GM21526 (cell line): ENCODE results near the gene HDGFL2.

Experiments
- ATAC-seq: cut with Tn5 transposase; IDR thresholded peaks from one replicate; pipeline ENCODE4 v1.9.1; 2021; ENCODE audit warnings: moderate library complexity; ENCODE audit not compliant: unreplicated experiment, low FRiP score

HDGFL2 gene

DNA sequence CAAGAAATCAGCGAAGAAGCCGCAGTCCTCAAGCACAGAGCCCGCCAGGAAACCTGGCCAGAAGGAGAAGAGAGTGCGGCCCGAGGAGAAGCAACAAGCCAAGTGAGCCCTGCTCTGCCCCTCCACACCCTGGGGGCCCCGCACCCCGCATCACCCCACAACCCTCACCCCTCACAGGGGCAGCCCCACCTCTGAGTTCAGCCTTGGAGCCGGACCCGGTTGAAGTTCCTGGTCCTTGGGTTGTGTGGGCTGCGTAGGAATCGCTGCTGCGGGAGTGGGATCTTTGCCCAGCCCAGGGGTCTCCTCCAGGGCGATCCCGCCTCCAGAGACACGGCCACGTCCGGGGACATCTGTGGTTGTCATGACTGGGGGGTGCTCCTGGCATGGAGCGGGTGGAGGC, 24.2 kb downstream of the HDGFL2 start:
- ATAC-seq, result no peak

DNA sequence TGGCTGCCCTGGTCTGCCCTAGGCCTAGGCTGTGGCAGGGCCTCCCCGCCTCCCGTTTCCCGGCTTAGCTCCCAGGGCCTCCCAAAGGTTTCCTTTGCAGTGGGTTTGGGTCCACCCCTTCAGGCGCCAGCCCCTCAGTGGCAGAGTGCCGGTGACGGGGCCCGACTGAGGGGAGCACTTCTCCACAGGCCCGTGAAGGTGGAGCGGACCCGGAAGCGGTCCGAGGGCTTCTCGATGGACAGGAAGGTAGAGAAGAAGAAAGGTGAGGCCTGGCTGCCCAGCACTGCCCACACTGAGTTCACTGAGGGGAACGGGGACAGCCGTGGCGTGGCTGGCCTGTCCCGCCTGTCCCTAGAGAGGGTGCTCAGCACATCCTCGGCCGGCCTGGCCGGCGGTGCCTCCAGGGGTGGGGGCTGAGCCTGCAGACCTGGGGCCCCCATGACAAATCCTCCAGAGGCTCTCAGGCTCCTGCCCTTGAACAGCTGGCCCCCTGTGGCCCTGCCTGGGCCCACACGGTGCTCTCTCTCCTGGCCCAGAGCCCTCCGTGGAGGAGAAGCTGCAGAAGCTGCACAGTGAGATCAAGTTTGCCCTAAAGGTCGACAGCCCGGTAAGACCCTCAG, 25.8 kb downstream of the HDGFL2 start:
- no peak for ATAC-seq

DNA sequence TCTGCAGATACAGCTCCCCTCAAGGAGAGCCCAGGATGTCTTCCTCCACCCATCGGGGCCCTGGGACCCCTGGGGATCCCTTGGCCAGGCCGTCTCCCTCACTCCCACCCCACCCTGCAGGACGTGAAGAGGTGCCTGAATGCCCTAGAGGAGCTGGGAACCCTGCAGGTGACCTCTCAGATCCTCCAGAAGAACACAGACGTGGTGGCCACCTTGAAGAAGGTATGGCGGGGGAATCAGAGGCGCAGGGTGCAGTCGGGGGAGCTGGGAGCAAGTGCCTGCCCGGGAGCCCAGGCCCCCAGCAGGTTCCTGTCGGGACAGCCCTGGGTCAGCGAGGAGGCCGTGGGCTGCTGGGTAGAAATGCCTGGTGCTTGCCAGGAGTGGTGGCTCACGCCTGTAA, 26.6 kb downstream of the HDGFL2 start:
- ATAC-seq, result no peak

DNA sequence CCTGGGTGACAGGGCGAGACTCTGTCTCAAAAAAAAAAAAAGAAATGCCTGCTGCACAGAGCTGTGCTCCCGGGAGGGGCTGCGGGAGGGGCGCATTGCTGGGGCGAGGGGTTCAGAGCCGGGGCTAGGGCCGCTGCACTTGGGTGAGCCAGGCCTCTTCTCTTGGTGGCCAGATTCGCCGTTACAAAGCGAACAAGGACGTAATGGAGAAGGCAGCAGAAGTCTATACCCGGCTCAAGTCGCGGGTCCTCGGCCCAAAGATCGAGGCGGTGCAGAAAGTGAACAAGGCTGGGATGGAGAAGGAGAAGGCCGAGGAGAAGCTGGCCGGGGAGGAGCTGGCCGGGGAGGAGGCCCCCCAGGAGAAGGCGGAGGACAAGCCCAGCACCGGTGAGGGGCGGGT, 27.2 kb downstream of the HDGFL2 start:
- no peak for ATAC-seq

DNA sequence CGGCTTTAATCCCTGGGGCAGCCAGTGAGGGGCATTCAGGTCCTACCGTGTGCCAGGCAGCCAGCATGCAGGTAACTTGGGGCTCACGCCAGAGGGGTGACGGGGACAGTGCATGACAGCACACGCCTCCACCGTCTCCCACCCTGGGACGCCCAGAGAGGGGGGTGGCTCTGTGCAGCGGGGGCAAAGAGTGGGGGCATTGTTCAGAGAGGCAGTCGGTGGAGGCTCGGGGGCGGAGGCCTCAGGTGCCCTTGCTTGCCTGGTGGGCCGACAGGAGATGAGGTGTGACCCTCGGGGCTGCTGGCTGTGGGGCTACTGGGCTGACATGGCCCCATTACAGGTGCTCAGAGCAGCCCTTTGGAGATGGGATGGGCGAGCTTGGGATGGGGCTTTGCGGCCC, 27.8 kb downstream of the HDGFL2 start:
- no peak for ATAC-seq

DNA sequence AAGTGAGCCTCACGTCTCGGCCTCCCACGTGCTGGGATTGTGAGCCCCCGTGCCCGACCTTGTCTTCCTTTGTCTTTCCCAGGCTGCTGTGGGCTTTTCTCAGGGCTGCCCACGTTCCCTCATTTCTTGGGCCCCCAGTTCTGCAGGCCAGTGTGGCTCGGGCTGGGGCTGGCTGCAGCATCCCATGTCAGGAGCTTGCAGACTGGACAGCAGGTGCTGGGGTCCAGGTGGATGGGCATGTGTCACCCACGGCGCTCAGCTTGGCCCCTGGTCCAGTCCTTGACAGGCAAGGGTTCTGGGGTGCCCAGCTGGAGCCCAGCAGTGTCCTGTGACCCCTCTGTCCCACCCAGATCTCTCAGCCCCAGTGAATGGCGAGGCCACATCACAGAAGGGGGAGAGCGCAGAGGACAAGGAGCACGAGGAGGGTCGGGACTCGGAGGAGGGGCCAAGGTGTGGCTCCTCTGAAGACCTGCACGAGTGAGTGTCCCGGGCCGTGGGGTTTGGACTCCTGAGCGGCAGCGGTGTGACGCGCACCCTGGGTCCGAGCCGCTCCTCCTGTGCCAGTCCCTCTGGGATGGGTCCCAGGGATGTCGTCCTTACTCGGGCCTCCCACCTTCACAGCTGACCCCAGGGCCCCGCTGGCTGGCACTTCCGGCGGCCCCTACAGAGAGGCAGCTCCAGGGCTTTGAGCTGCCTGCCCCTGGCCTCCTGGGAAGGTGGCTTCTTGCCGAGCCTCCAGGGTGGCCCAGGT, 28.9 kb downstream of the HDGFL2 start:
- ATAC-seq, result no peak

DNA sequence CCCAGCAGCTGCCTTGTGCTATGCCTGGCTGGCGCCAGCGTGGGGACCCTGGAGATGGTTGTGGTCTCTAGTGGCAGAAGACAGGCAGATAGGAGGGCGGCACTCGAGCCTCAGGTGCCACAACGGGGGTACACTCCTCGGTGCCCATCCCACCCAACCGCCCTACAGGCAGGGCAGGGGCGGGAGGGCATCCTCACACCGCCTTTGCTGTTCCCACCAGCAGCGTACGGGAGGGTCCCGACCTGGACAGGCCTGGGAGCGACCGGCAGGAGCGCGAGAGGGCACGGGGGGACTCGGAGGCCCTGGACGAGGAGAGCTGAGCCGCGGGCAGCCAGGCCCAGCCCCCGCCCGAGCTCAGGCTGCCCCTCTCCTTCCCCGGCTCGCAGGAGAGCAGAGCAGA, 29.6 kb downstream of the HDGFL2 start:
- no peak for ATAC-seq

DNA sequence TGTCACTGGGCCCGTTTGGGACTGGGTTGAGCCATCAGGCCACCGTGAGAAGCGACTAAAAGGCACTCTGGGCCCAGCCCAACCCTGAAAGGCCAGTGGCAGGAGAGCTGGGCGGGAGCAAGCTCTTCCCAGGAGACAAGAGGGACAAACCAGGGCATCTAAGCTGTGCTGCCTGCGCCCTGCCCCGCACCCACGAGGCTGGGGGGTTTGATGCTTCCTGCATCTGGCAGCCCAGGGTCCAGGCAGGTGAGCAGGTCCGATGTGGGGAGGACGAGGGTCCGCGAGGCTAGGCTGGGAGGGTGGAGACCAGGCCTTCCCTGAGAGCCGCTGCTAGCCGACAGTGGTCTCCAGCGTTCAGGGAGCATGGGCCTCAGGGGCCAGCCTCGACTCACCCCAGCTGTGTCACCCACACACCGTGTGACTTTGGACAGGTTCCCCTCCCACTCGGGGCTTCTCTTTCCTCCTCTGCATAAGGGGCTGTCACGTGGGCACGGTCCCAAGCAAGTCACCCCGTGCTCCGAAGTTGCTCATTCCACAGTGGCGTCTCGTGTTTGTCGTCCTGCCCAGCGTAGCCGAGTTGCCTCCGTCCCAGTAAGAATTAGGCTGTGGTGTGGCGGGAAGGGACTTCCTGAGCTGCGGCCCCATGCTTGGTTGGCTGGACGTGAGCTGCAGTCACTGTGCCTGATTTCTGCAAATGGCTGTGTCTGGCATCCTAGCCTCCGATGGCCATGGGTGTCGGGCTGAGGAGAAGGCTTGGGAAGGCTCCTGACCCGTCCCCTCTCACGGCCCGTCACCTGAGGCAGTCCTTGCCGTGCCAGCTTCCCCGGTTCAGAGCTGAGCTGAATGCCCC, 30.4 kb downstream of the HDGFL2 start:
- ATAC-seq, result no peak

DNA sequence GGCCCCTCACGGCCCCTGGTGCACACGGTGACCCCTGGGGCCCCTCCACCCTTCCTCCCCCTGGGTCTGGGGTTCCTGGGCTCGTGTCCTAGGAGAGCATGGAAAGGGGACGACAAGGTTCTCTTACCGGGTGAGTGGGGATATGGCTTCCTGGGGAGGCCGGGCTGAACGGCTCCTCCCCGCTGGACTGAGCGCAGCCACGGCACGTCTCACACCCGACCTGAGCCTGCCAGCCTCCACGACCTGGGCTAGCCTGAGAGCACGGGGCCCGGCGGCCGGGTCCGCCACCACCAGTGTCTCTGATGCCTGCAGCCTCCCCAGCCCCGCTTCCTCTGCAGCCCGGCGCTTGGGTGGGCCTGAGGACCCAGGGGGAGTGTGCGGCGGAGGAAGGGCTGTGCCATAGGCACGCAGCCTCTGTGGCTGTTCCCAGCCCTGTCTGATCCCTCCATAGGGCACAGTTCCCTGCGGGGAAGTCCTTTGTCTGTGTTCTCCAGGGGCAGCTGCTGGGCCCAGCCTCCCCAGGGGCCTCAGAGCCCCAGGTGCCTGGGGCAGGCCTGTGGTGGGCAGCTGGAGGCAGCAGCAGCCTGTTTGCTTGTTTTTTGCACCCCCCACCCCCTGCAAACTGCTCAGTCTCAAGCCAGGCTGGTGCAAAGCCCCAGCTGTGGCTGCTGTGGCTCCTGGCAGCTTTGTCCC, 31.2 kb downstream of the HDGFL2 start:
- no peak for ATAC-seq

DNA sequence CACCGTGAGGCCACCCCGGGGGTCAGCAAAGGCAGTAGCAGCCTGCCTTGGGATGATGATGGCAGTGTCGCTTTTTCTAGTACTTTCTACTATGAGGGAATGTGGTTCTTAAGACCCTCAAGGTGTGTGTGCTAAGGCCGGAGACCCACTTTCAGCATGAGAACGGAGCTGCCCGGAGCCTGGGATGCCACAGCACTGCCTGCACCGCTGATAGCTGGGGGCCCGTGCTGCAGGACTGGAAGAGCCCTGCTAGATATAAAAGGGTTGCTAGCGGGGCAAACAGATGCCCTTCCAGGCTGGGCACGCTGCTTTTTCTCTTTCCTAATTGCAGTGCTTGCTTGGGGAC, 31.7 kb downstream of the HDGFL2 start:
- ATAC-seq, result no peak

DNA sequence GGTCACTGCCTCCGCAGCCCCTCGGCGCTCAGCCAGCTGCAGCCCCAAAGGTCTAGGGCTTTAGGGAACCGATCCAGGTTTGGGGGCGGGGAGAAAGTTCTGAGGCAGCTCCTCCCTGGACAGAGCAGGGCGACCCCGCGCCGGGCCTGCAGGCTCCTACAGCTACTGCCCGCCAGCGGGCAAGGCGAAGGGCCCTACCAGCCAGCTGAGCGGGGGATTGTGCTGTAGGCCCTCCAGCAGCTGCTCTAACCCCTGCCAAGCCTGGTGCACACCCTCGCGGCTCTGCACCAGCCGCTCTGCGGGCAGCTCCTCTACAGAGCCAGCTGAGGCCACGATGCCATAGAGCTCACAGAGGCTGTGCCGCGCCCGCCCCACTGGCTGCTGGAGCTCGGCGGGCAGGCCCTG, 32.2 kb downstream of the HDGFL2 start:
- ATAC-seq, result no peak

DNA sequence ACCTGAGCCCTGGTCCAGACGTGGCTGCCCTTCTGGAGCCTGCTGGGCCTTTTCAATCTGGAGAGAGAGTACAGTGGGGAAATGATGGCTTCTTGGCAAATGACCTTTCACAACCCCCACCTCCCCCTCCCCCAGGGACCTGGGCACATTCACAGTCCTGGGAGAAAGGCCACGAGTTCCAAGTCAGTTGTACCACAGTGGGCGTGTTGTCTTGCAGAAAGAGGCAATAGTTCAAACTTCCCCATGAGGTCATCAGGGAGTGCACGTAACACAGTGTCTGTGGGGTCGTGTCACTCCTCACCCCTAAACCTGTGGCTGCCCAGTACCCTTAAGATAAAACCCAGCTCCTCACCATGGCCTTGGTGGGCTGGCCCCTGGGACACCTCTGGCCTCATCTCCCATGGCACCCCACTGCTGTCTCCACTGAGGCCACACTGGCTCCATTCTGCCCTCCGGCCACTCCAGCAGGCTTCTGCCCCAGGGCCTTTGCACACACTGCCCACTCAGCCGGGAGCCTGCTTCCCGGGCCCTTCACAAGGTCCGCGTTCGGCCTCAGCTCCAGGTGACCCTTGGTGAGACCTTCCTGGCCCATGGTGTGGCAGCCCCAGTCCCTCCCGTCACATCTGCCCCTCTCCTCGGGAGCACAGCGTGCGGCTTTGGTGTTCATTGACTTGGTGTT, 32.9 kb downstream of the HDGFL2 start:
- no peak for ATAC-seq

DNA sequence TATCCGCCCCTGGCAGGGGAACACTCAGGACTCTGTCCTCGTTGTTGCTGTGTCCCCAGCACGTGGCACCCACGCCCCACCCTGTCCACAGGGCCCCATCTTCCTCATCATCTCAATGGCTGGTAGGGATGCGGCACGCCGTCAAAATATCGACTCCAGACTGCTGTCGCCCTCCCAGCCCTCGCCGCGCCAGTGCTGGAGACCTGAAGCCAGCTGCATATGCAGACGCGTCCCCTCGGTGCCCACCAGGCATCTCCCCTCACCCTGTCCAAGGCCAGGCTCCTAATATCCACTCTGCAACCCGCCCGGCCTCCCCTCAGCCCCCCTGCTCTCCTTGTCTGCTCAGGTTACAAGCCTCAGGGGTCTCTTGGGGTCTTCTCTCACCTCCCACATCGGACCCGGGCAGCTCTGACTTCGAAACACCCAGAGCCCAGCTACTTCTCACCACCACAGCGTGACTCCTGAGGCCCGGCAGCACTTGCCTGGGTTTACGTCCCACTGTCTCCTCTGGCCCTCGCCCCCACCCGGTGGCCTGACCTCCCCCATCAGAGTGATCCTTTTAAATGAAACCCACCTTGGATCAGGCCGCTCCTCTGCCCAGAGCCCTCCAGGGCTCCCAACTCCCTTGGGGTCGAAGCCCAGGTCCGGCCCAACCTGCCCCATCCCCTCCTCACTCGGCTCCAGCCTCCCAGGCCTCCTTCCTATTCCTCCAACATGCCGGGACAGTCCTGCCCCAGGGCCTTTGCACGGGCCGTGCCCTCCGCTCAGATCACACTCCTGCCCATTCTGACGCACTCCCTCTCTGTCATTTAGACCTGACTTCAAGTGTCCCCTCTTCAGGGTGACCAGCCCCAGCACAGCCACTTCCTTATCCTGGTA, 33.7 kb downstream of the HDGFL2 start:
- no peak for ATAC-seq

DNA sequence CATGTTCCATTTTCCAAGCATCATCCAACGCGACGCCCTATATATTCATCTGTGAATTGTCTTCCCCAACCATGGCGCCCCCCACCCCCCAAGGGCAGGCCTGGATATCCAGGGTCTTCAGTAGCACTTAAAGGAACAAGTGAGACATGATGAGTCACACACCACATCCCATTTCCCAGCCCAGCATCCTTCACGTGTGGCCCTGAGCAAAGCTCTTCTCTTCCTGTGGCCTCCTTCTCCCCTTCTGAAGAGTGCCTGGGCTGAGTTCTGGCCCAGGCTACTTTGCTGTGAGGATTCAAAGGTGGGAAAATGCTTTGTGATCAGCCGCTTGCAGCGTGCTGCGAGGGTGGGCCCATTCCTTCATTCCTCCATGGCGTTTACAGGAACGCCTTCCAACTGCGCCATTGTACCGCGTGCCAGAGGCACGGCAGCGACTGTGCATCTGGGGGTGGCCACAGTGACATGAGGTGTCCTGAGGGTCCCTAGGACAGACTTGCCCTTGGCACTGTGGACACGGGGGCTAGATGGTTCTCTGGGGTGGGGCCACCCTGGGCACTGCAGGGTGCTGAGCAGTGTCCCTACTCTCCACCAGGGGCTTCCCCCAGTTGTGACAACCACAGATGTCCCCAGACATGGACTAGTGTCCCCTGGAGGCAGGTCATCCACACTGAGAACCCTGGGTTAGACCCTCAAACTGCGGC, 34.5 kb downstream of the HDGFL2 start:
- ATAC-seq, result no peak

DNA sequence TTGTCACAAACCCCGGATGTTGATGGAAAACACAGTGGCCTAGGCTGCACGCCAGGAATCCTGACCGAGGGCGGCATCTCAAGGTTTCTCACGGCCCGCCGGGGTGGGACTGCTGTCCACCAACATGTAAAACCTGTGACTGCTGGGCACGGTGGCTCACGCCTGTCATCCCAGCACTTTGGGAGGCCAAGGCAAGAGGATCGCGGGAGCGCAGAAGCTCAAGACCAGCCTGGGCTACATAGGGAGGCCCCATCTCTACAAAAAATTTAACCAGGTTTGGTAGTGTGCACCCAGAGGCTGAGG, 35.0 kb downstream of the HDGFL2 start:
- no peak for ATAC-seq

DNA sequence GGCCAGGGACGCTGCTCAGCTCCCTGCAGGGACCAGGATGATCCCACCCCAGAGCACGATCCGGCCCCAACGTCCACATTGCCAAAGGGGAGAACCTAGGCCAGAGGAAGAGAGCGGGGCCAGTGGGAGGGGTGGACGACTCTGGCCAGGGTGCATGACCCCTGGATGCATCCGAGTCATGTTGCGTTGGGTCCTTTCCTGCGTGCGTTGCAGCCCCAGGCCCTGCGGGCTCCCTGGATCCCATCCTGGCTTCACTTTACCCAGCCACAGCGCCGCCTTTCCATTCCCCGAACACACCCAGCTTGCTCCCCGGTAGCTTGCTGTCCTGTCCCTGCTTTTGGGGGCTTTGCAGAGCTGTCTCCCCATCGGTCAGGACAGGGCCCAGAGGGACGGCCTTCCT, 35.7 kb downstream of the HDGFL2 start:
- ATAC-seq, result no peak

DNA sequence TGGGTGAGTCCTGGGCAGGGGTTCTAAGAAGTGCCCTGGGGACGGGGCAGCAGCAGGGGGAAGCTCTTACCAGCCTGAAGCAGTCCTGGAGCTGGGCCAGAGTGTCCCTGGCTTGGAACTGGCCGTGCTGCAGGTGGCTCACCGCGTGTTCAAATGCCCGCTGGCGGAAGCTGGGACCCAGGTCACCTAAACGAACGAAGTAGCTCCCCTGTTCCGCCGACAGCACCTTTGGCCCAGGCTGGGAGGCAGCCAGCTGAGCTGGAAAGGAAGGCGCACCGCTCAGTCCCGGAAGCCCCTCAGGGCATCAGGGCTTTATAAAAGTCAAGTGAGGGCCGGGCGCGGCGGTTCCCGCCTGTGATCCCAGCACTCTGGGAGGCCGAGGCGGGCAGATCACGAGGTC, 36.6 kb downstream of the HDGFL2 start:
- no peak for ATAC-seq

DNA sequence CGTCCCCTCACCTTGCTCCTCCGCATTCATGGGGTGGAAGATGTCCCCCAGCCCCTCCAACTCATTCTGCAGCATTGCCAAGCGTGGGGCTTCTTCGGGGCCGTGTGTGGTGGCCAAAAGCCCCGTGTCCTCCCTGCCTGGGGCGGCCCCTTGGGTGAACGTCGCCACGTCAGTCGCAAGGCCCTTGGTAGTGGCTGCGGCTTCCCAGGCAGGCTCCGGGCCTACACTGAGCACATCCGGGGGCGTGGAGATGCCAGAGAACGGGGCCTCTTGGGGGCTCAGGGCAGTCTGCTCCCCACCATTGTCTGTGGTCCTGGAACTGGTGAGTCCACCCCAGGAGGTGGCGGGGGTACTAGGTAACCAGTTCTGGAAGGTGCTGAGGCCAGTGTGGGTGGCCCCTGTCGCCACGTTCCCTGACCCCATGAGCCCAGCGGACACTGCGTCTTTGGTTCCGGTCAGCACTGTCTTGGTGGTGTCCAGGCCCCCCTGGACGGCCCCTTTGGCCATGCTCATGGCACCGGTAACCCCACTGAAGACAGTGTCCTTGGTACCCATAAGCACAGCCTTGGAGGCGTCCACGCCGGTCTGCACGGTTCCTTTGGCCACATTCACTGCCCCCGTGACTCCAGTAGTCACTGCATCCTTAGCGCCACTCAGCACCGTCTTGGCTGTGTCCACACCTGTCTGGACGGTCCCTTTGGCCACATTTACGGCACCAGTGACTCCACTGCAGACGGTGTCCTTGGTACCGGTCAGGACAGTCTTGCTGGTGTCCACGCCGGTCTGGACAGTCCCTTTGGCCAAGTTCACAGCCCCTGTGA, 38.5 kb downstream of the HDGFL2 start:
- ATAC-seq, result no peak
